HL-60 (cell line): Measurements from ENCODE around the gene PAM16.

Experiments
- DNase-seq, 2 experiments: peaks; one replicate each; pipeline ENCODE4 v3.0.0-alpha.2; 2010 to 2020; ENCODE audit warnings: low read depth in 1 of 2, low spot score in 1 of 2
- H3K27ac ChIP-seq: fragments of 250-450 bp; sonication (Bioruptor Pico); replicated peaks from 2 replicates; pipeline ENCODE4 v1.5.1; 2020; ENCODE audit warnings: mild to moderate bottlenecking, moderate library complexity
- H3K27me3 ChIP-seq: fragments of 250-450 bp; sonication (Bioruptor Pico); 2 replicates; pipeline ENCODE4 v1.5.1; 2021; ENCODE audit warnings: mild to moderate bottlenecking, moderate library complexity; ENCODE audit not compliant: insufficient read depth, poor library complexity, severe bottlenecking
- H3K4me3 ChIP-seq: replicated peaks from 2 replicates; pipeline ENCODE4 v1.5.1; 2011; ENCODE audit warnings: mild to moderate bottlenecking, control low read depth, low read length; ENCODE audit not compliant: insufficient read depth
- CTCF ChIP-seq: IDR thresholded peaks from one replicate; pipeline ENCODE4 v1.5.1; 2011; ENCODE audit warnings: low read length, control low read depth, inconsistent platforms; ENCODE audit not compliant: insufficient read depth
- GABPA ChIP-seq: IDR thresholded peaks from 2 replicates; pipeline ENCODE4 v1.6.1; 2012; ENCODE audit warnings: low read depth
- POLR2AphosphoS5 ChIP-seq: IDR thresholded peaks from 2 replicates; pipeline ENCODE4 v1.6.1; 2012; ENCODE audit warnings: low read depth
- REST ChIP-seq: IDR thresholded peaks from 2 replicates; pipeline ENCODE4 v1.6.1; 2012; ENCODE audit warnings: low read depth; ENCODE audit not compliant: insufficient replicate concordance
- SPI1 ChIP-seq: IDR thresholded peaks from 2 replicates; pipeline ENCODE4 v1.6.1; 2012; ENCODE audit warnings: low read depth, mild to moderate bottlenecking, borderline replicate concordance

The PAM16 gene

GRCh38 chr16:4369007-4369733 lies 18.0 kb upstream of the PAM16 start:
- TF ChIP-seq CTCF, result no peak
- TF ChIP-seq SPI1, result no peak
- TF ChIP-seq REST, result no peak
- no peak for TF ChIP-seq POLR2AphosphoS5
- TF ChIP-seq GABPA, result no peak
- Histone ChIP-seq H3K27me3 (no peaks in the 10 kb centered on the region), H3K27ac (no peak overlapping the region), H3K4me3 (no peak overlapping the region)
- DNase-seq, result no peak

GRCh38 chr16:4367393-4367856 lies 16.3 kb upstream of the PAM16 start:
- Histone ChIP-seq H3K4me3 (no peak overlapping the region), H3K27me3 (no peaks in the 10 kb centered on the region), H3K27ac (no peak overlapping the region)
- no peak for DNase-seq
- no peak for TF ChIP-seq REST

- DNase-seq, result no peak
- TF ChIP-seq GABPA, result no peak
- no peak for TF ChIP-seq REST
- no peak for TF ChIP-seq POLR2AphosphoS5
- no peak for TF ChIP-seq SPI1
- TF ChIP-seq CTCF, result no peak
- Histone ChIP-seq H3K27ac (no peak overlapping the region), H3K27me3 (no peaks in the 10 kb centered on the region), H3K4me3 (no peak overlapping the region)
Measured at GRCh38 chr16:4366016-4366415, 14.9 kb upstream of the PAM16 start.
